HFF-Myc (cell line): ENCODE data around the gene MYPN.

Source experiments
- DNase-seq: peaks from one replicate; pipeline ENCODE4 v3.0.0-alpha.2; 2011; ENCODE audit warnings: low read depth; ENCODE audit errors: extremely low read depth
- H3K4me3 ChIP-seq: replicated peaks from 2 replicates; pipeline ENCODE4 v1.5.1; 2011; ENCODE audit warnings: low read depth, mild to moderate bottlenecking, control low read depth, low read length
- CTCF ChIP-seq: IDR thresholded peaks from 2 replicates; pipeline ENCODE4 v1.5.1; 2012; ENCODE audit warnings: mild to moderate bottlenecking, low read depth, low read length, control low read depth; ENCODE audit errors: missing control alignments

The MYPN gene

GRCh38 chr10:68158031-68158430, 48.7 kb downstream of the MYPN start:
- no peak for TF ChIP-seq CTCF
- no peak overlapping the region for H3K4me3 ChIP-seq
- DNase-seq = no peak

- TF ChIP-seq CTCF = no peak
- no peak for DNase-seq
- H3K4me3 ChIP-seq = no peak overlapping the region
These were observed 54.4 kb downstream of the MYPN start for GRCh38 chr10:68163735-68164134.

- no peak for DNase-seq
- no peak for TF ChIP-seq CTCF
- H3K4me3 ChIP-seq = no peak overlapping the region
These were observed 56.4 kb downstream of the MYPN start for GRCh38 chr10:68165643-68166042.

- TF ChIP-seq CTCF = no peak
- no peak for DNase-seq
These were observed 57.7 kb downstream of the MYPN start for GRCh38 chr10:68166871-68167585.

GRCh38 chr10:68167586-68168189, 58.4 kb downstream of the MYPN start:
- H3K4me3 ChIP-seq = no peak overlapping the region
- no peak for DNase-seq
- TF ChIP-seq CTCF = no peak

More at GRCh38 chr10:68166871-68167585, 57.7 kb downstream of the MYPN start:
- no peak overlapping the region for H3K4me3 ChIP-seq

GRCh38 chr10:68171539-68172080, 62.3 kb downstream of the MYPN start:
- TF ChIP-seq CTCF = no peak
- H3K4me3 ChIP-seq = no peak overlapping the region
- DNase-seq = no peak
